Measurements from ENCODE around the gene CCDC88C. TPM values are rescaled to one million over a fixed set of nuclear protein-coding genes. Genes with fewer than 3 reads are reported as not detected.

CCDC88C gene
- total RNA-seq, 1 donor: under 0.01 TPM

DNA sequence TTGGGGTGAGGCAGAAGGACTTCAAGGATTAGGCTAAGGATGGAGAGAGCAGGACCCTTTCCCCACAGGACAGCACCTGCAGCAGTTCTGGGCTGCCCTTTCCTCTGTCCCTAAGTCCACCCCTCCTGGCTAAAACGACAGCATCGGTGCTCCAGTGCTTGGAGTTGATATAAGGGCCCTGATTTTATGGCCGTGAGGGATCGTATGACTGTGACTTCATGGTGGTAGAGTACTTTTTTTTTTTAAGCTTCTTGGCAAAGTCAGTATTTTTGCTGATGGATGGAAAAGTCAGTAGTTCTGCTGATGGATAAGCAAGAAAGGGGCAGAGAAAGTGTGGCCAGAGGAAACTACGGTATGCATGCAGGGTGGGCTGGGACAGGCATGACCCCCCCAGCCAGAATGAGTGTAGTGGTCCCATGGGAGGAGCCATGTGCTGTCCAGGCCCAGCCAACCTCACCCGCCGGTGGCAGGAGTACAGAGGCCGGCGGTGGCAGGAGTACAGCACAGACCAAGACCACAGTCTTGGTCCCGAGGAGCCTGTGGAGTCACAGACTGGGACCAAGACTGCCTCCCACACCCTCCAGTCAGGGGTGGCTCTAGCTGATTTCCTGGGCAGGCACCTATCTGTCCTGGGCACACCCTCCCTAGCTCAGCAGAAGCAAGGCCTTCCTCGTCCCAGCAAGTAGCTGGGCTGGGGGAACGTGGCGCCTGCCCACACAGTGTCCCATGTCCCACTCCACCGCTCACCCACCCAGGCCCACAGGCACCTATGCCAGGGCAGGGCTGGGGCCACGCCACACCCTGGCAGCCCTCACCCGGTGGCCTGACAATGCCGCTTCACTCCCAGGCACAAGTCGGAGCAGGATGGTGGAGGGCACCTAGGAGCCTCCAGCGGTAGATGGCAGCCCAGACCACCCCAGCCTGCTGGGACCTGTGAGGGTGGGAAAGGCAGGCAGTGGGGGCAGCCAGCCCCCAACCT, 46.3 kb downstream of the CCDC88C start:
- TF ChIP-seq, protein P1, sequence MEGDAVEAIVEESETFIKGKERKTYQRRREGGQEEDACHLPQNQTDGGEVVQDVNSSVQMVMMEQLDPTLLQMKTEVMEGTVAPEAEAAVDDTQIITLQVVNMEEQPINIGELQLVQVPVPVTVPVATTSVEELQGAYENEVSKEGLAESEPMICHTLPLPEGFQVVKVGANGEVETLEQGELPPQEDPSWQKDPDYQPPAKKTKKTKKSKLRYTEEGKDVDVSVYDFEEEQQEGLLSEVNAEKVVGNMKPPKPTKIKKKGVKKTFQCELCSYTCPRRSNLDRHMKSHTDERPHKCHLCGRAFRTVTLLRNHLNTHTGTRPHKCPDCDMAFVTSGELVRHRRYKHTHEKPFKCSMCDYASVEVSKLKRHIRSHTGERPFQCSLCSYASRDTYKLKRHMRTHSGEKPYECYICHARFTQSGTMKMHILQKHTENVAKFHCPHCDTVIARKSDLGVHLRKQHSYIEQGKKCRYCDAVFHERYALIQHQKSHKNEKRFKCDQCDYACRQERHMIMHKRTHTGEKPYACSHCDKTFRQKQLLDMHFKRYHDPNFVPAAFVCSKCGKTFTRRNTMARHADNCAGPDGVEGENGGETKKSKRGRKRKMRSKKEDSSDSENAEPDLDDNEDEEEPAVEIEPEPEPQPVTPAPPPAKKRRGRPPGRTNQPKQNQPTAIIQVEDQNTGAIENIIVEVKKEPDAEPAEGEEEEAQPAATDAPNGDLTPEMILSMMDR (IDR thresholded peaks at IDR 0.05; ENCODE audit: insufficient read depth, low read length): no peak
- no peak overlapping the region for H3K4me3 ChIP-seq (ENCODE audit: low read depth, low read length)
- DNase-seq (ENCODE audit: low read depth): no peak

DNA sequence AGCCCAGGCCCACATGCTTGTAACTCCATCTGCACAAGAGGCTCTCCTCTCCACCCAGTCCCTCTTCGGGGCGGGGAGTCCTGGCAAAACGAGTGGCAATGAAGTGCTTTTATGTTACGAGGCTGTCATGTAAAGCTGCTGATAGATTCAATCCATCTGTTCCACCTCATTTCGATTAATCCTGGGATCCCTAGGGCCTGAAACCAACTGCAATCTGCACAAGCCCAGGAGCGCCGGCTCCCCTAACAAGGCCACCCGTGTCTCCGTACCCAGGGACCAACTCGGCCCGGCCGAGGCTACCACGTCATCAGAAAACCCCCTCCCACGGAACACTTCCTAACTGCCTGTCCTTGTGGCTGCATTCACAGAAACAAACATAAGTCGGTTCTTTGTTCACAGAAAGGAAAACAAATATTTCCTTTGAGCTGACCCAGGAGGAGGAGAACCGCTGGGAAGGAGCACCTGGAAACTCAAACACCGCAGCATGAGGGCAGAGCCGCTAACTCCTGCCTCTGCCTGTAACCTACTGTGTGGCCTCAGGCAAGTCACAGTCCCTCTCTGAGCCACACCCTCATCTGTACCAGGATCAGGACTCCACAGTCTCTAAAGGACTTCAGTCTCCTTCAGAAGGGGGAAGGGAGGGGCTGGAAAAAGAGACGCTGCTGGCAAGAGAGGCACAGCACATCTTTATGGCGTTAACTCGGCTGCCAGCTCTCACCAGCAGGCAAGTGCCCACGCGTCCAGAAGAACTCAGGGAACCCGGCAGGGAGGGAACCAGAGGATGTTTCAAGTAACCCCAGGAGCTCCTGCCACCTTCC, 47.8 kb downstream of the CCDC88C start:
- TF ChIP-seq, protein P1 (IDR thresholded peaks at IDR 0.05; ENCODE audit: insufficient read depth, low read length): no peak
- DNase-seq (ENCODE audit: low read depth): no peak
- no peak overlapping the region for H3K4me3 ChIP-seq (ENCODE audit: low read depth, low read length)

DNA sequence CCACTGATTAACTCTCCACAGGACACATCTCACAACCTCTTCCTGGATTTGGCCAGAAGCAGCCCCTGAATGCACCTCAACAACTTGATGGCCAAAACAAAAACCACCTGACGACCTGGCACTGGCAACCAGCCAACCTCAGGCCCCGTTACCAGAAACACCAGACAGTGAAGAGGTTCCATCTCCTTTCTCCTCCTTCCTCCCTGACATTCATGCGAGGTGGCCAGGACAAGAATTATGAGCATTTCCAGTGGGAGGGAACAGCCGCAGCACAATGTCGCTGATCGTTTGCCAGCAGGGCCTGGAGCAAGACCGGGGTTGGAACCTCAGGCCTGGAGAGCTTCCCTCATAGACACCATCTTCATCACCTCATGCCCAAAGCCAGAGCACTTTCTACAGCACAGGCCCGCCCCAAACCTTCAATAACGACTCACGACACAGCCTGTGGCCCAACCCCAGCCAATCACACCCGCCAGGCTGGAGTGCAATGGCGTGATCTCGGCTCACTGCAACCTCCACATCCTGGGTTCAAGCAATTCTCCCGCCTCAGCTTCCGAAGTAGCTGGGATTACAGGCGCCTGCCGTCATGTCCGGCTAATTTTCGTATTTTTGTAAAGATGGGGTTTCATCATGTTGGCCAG, 48.7 kb downstream of the CCDC88C start:
- TF ChIP-seq, protein P1 (IDR thresholded peaks at IDR 0.05; ENCODE audit: insufficient read depth, low read length): no peak
- no peak overlapping the region for H3K4me3 ChIP-seq (ENCODE audit: low read depth, low read length)
- DNase-seq (ENCODE audit: low read depth): no peak

DNA sequence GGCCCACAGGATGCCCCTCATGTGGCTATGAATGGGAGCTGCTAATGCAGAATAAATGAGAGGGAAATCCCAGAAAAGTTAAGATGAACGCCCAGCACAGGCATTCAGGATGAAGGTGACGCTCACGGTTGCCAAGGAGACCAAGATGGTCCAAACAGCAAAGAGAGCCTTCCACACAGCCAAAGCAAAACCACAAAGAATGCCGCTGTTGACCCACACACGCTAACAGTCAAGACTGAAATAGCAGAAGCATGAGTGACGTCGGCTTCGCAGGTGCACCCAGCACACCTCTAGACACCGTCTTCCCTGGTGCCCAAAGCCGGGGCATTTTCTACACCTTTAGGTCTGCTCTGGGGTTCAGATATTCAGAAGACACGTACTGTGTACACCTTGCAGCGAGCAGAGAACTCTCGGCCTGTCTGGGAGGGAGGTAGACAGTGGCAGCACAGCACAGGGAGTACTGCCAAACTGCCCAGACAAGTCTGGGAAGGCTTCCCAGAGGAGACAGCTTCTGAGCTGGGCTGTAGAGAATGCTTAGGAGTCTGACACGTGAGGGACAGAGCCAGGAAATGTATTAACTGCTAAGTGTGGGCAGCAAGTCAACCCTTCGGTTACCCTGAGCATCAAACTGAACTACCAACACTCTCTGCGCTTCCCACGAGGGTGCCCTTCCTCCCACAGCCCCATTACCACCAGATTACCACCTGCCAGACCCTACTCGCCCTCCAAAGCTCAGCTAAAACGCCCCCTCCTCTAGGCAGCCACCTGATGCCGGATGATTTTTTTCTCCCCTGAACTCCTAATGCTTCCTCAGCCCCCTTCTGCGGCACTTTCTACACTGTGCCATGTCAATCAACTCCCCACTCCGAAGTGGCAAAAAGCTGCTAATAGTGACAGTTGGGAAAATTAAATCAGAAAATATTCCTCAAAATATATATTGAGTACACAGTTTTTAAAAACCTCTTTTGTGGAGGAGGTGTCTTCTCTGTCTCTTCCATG, 50.1 kb downstream of the CCDC88C start:
- no peak overlapping the region for H3K4me3 ChIP-seq (ENCODE audit: low read depth, low read length)
- TF ChIP-seq, protein P1 (IDR thresholded peaks at IDR 0.05; ENCODE audit: insufficient read depth, low read length): no peak
- DNase-seq (ENCODE audit: low read depth): no peak

DNA sequence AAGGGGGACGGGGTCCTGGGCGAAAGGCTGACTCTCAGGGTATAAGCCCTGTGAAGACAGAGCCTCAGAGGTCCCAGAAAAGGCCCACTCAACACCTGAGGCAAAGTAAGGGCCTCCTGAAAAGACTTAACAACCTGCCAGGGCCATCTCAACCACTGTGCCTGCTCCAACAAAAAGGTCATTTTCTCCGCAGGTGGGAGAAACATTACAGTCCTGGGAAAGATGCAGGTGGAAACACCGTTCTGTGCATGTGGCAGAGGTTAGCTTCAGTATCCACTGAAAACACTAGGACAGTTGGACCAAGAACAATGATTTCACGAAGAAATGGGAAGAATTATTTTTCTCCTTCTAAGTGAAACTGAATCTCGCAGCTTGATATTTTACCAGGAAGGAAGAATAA, 50.9 kb downstream of the CCDC88C start:
- TF ChIP-seq, protein P1 (IDR thresholded peaks at IDR 0.05; ENCODE audit: insufficient read depth, low read length): no peak
- no peak overlapping the region for H3K4me3 ChIP-seq (ENCODE audit: low read depth, low read length)
- no peak for DNase-seq (ENCODE audit: low read depth)

Measured in fibroblast of the aortic adventitia (primary cell).